Kidney glomerular epithelial cell (primary cell): Measurements from ENCODE around the gene EYA2.
A peak's percentile ranks its signal among the peaks of the same experiment; 100 is the strongest.

Source experiments
- DNase-seq: peaks from one replicate; lab custom pipeline; 2025; lab: John Stamatoyannopoulos, UW

Gene EYA2

DNA sequence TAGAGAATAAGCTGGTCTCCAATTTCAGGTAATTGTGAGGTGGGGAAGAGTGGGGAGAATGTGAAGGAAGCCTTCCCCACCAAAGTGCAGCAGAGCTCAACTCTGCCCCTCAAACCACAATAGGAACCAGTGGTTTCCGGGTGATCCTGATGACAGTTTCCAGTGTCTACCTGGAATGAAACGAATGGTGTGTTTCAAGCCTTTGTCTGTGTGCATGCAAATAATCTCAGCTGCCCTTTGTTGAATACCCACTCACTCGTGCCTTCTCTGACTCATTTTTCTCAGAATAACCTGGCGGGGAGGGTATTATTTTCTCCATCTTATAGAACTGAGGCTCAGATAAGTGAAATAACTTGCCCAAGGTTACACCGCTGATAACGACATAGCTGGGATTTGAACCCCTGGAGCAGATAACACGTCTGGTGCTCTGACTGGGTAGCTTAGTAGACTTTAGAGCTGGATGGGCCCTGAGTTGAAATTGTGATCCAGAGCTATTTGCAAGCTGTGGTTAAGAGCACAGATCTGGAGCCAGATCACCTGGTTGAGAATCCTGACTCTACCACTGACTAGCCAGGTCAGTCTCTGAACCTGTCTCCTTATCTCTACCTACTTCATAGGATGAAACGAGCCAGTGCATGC, 85.1 kb downstream of the EYA2 start:
- peak; percentile 7 for DNase-seq

GRCh38 chr20:46981184-46981583, 86.5 kb downstream of the EYA2 start:
- no peak for DNase-seq

DNA sequence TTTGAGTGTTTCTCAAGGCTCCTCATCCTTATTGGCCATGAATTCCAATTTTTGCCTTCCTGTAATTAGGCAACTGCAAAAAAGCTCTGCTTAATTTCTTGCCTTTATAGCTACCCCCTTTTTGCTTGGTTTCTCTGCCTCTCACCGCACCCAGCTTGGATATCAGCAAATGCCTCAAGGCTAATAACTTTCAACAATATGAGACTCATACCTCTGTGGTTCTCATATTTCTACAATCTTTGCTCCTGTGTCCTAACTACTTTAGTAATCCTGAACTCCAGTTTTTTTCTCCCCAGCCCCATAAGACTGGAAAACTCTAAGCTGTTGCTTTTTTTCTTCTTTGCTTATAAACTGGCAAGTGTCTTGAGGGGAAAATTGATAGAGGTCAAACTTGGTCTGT, 88.8 kb downstream of the EYA2 start:
- DNase-seq = no peak

GRCh38 chr20:46984405-46984804, 89.8 kb downstream of the EYA2 start:
- DNase-seq = no peak

DNA sequence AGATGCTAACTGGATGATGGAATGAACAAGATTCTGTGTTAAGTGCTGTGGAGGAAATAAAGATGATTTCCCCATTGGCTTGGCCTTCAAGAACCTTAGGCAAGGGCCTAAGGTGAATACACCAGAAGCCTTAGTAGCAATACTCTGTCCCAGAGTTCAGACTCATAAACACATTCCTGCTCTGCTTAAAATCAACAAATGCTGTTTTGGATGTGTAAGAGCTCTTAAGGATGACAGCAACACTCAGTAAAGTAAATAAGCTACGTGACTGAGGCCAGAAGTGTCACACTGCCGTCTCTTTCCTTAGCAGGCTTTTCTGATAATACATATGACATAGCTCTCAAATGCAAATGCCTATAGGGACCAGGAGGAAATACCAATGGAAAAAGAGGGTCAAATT, 90.6 kb downstream of the EYA2 start:
- DNase-seq = no peak

- DNase-seq = no peak
Measured at GRCh38 chr20:46985671-46986070, 91.0 kb downstream of the EYA2 start.

DNA sequence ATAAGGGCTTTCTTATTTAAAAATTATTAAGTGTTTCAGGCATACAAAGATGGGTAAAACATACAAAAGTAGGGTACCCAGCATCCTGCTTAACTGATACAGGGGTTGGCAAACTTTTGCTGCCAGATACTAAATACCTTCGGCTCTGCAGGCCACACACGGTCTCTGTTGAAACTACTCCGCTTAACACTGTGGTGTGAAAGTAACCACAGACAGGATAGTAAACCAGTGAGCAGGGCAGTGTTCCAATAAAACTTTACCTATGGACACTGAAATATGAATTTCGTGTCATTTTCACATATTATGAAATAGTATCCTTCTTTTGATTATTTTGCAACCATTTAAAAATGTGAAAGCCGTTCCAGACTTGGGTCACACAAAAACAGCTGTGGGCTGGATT, 92.4 kb downstream of the EYA2 start:
- DNase-seq = no peak

DNA sequence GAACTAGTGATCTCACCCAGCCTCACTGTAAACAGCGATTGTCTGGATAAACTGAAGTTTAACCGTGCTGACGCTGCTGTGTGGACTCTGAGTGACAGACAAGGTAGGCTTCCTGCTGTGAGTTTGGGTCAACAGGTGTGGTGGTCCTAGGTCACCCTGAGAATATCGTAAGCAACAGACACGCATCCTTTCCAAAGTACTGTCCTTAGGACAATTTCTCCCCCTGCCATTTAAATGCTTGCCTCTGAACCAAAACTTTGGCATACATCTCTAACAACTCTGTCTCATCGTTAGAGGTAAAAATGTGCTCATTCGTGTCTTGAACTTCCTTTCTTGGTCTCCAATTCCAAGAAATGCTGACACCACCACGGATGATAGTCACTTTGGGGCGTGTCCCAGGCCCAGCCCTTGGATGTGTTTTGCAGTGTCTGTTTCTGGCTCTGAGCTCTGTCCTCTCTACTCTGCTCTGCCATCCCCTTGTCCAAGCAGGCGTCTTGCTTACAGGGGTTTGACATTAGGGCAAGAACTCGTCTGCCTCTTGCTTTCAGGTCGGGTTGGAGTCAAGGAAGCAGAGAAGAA, 95.5 kb downstream of the EYA2 start:
- DNase-seq = no peak

GRCh38 chr20:46990596-46991104, 96.0 kb downstream of the EYA2 start:
- DNase-seq = no peak

DNA sequence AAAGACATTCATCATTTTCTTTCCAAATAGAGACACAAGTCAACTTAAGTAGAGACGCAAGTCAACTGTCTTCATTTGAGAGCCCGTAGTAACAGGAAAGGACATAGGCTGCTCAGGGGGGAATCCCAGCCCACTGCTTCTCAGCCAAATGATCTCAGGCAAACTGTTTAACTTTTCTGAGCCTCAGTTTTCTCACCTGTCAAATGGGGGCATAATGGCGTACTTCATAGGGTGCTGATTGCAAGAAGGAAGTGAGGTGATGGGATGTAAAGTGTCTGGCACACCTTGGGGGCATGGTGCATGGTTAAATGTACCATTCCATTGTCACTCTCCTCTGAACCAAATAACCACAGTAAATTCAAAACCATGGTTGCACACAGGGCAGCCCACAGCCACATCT, 96.5 kb downstream of the EYA2 start:
- no peak for DNase-seq

GRCh38 chr20:46991880-46992639, 97.4 kb downstream of the EYA2 start:
- no peak for DNase-seq

DNA sequence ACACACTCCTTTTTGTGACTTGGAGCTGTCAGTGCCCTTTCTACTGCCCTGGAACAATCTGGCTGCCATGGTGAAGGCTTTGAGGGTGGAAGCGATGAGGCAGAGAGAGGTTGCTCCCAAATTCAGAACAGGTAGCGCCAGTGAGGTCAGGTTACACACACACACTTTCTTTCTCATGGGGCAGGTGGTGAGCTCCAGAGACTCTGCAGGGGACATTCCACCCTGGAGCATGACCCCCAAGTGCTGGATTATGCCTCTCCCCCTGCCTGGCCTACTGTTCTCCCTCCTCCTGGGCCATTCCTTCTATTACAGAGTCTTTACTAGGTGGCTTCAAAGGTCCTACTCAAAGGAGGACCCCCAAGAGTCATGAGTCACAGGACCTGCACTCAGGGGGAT, 98.0 kb downstream of the EYA2 start:
- DNase-seq = no peak

DNA sequence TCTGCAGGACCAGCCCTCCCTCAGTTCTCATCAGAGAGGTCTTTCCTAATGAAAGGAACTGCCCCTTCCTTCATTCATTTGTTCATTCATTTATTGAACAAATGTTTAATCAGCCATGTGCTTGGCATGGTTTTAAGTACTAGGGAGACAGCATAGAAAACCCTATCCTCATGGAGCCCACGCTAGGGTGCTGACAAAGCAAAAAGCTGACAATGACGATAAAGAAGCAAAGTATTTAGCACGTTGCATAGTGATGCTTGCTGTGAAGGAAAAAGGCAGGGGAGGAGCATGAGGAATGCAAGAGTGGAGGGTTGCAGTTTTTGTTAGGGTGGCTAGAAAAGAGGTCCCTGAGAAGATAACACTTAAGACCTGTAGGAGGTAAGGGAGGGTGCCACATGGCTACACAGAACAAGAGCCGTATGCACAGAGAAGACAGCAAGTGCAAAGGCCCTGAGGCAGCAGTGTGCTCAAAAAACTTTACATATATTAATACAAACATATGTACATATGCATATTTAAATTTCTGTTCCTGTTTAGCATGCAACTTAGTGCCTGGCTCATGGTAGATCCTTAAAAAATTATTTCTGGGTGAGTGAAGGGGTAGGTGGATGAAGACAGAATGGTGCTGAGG, 98.9 kb downstream of the EYA2 start:
- no peak for DNase-seq

- no peak for DNase-seq
Measured at GRCh38 chr20:46994341-46994740, 99.7 kb downstream of the EYA2 start.

GRCh38 chr20:46995561-46996142, 101.0 kb downstream of the EYA2 start:
- DNase-seq = no peak

GRCh38 chr20:46997187-46997586, 102.5 kb downstream of the EYA2 start:
- no peak for DNase-seq

- no peak for DNase-seq
Measured at GRCh38 chr20:46998477-46999240, 104.0 kb downstream of the EYA2 start.

DNA sequence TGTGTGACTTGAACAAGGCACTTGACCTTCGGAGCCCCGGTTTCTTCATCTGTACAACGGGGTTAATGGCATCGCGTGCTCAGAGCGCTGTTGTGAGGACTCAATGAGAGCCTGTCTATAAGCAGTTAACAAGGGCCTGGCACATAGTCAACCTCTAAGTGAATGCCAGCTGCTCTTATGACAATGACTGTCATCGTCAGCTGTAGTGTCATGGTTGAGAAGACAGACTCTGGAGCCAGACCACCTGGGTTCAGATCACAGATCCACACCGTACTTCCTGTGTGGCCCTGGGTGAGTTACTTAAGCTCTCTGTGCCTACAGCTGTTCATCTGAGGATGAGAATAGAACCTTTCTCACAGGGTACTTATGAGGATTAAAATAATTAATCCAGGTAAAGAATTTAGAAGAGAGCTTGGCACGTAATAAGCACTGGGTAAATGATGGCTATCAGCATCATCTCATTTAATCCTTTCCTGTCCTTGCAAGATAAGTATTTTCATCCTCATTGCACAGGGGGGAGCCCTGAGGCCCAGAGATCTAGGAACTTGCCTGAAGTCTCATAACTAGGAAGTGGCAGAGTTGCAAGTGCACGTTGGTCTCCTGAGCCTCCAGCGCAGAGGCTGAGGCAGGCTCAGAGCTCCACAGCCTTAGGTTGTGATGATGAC, 105.3 kb downstream of the EYA2 start:
- DNase-seq = no peak

DNA sequence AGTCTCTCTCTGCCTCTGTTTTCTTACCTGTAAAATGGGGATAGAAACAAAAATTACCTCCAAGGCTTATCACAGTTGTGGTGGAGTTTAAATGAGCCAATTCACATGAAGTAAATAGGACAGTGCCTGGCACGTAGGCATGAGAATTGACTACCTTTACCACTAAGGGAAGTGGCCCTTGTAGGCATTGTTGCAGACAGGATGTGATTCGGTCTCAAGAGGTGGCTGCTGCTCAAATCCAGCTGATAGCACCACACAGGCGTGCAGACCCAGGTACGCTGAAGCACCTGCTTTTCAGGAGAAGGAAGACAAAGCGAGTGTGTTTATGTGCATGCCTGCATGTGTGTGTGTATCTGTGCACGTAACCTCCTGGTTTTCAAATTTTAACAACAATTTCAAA, 108.6 kb downstream of the EYA2 start:
- no peak for DNase-seq

- DNase-seq = no peak
Measured at GRCh38 chr20:47004179-47004578, 109.5 kb downstream of the EYA2 start.
